RPMI8226 (cell line): ENCODE results near the gene STAT5A.
"Not testable (repeated sequence)": the region's sequence is repeated elsewhere in the genome, so short reads cannot be mapped to it uniquely, and the experiment has no call there.

ENCODE experiments used
- DNase-seq: peaks from one replicate; pipeline ENCODE4 v3.0.0-alpha.2; 2015

STAT5A gene

DNA sequence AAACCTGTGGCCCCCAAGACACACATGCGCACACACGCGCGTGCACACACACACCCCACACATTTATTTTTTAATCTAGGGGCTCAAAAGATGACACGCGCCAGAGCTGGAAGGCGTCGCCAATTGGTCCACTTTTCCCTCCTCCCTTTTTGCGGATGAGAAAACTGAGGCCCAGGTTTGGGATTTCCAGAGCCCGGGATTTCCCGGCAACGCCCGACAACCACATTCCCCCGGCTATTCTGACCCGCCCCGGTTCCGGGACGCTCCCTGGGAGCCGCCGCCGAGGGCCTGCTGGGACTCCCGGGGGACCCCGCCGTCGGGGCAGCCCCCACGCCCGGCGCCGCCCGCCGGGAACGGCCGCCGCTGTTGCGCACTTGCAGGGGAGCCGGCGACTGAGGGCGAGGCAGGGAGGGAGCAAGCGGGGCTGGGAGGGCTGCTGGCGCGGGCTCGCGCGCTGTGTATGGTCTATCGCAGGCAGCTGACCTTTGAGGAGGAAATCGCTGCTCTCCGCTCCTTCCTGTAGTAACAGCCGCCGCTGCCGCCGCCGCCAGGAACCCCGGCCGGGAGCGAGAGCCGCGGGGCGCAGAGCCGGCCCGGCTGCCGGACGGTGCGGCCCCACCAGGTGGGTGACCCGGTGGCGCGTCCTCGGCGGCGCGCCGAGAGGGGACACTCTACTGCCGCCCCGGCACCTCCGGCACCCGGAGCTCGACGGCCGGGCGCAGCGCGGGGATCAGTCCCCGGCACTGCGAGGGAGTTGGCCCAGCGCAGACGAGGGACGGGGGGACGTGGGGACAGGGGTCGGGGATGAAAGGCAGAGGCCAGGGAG, at the start of gene STAT5A:
Gene STAT5A, plus strand, starts transcription at position 522 of the 826 bp plus-strand sequence. CDS start 914 bp downstream, outside the sequence.
- DNase-seq: peak; percentile 77

DNA sequence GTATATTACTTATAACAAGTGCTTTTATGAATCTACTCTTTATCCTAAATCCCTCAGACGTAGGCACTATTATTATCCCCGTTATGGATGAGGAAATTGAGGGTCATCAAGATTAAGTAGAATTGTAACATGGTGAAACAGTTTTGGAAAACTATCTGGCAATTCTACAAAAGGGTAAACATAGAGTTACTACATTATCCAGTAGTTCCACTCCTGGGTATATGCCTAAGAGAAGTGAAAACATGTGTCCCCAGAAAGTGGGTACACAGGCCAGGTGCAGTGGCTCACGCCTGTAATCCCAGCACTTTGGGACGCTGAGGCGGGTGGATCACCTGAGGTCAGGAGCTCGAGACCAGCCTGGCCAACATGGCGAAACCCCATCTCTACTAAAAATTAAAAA, 48.7 kb upstream of the STAT5A start:
- not testable (repeated sequence) for DNase-seq

GRCh38 chr17:42240201-42240600, 48.1 kb upstream of the STAT5A start:
- no peak for DNase-seq

DNA sequence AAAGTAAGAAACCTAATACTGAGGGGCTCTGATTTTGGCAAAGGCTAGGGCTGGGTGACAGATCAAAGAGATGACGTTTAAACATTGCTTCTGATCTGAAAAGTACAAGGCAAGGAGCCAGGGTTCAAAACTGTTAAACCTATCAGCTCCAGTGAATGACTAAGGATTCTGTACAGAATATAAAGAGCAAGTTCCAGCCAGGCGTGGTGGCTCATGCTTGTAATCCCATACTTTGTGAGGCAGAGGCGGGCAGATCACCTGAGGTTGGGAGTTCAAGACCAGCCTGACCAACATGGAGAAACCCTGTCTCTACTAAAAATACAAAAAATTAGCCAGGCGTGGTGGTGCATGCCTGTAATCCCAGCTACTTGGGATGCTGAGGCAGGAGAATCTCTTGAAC, 47.4 kb upstream of the STAT5A start:
- DNase-seq: not testable (repeated sequence)

- no peak for DNase-seq
Observed at GRCh38 chr17:42241871-42242270, 46.4 kb upstream of the STAT5A start.

DNA sequence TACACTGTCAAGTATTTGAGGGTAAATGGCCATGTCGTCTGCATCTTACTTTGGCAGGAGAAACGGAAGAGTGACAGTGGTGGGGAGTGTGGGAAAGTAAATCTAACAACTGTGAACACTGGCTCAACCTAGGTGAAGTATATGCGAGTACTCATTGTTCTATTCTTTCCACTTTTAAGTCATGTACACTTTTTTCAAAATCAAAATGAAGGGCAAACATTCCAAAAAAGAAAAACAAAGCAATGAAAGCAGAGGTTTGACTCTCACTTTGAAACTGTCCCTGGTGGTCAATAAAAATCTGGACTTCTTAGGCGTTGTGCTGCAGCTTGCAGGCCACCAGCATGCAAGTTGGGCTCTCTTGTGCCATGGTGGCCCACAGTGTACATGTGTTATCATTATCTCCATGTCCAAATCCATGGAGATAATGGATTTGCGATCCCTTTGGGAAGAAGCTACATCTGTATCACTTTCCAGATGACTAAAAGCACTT, 44.8 kb upstream of the STAT5A start:
- DNase-seq: no peak

- DNase-seq: not testable (repeated sequence)
Observed at GRCh38 chr17:42244116-42244515, 44.2 kb upstream of the STAT5A start.

GRCh38 chr17:42245183-42245582, 43.1 kb upstream of the STAT5A start:
- DNase-seq: not testable (repeated sequence)

DNA sequence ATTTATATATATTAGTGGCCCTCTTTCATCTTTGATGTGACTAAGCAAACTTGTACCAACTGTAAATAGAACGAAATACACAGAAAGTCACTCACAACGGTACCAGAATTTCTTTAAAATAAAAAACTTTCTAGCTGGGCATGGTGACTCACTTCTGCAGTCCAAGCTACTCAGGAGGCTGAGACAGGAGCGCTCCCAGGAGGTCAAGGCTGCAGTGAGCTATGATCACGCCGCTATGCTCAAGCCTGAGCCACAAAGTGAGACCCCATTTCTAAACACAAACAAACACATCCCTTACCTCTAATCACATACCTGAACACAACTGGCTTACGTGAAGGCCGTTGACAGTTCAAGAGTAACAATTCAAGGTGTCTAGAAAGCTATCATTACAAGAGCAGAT, 41.8 kb upstream of the STAT5A start:
- DNase-seq: no peak

DNA sequence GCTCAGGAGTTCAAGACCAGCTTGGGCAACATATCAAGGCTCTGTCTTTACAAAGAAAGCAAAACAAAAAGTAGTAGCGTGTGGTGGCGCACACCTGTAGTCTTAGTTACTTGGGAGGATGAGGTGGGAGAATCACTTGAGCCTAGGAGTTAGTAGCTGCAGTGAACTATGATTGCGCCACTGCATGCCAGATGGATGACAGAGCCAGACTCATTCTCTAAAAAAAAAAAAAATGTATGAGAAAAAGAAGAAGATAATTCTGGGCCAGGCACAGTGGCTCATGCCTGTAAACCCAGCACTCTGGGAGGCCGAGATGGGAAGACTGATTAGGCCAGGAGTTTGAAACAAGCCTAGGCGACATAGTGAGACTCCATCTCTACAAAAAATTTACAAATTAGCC, 40.6 kb upstream of the STAT5A start:
- no peak for DNase-seq

GRCh38 chr17:42248351-42249179, 39.7 kb upstream of the STAT5A start:
- DNase-seq: peak; percentile 82

GRCh38 chr17:42249681-42250446, 38.4 kb upstream of the STAT5A start:
- no peak for DNase-seq

DNA sequence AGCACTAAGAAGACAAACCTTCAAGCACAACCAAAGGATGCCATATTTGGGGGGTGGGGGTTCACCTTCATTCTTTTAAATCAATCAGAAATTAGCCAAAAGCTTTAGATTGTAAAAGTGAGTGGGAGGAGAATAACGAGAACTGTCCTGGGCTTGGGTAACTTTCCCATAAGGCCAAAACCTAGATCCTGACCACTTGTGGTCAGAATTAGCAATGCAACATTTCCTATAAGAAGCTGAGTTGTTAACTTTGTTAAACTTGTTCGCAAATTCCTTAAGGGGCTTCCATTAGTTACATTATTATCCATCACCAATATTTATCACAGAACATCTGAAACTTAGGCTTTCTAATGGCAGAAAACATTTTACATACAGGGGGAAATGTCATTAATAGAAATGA, 37.2 kb upstream of the STAT5A start:
- no peak for DNase-seq

- DNase-seq: no peak
Observed at GRCh38 chr17:42252597-42253550, 35.4 kb upstream of the STAT5A start.

GRCh38 chr17:42253578-42253977, 34.7 kb upstream of the STAT5A start:
- no peak for DNase-seq

GRCh38 chr17:42255445-42255844, 32.9 kb upstream of the STAT5A start:
- no peak for DNase-seq

DNA sequence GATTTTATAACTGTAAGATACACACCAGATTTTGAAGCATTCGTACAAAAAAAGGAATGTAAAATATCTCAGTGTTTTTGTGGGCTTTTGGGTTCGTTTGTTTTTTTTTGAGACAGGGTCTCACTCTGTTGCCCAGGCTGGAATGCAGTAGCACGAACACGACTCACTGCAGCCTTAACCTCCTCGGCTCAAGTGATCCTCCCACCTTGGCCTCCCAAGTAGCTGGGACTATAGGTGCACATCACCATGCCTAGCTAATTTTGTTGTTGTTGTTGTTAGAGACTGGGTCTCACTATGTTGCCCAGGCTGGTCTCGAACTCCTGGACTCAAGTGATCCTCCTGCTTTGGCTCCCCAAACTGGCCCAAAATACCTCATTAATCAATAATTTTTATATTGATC, 28.0 kb upstream of the STAT5A start:
- DNase-seq: no peak

GRCh38 chr17:42264366-42264765, 23.9 kb upstream of the STAT5A start:
- not testable (repeated sequence) for DNase-seq

DNA sequence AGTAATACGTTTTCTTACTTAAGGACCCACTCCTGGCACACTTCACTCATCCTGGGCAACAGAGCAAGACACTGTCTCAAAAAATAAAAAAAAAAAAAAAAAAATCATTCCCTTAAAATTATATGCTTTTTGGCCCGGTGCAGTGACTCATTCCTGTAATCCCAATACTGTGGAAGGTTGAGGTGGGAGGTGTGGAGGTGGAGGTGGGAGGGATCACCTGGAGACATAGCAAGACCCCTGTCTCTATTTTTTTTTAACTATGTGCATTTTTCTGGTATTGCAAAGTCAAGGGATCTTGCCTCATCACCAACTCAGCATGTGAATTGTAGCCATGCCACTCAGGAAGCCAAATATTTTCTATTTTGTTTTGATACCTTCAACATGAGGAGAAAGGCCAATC, 21.8 kb upstream of the STAT5A start:
- DNase-seq: no peak

- DNase-seq: no peak
Observed at GRCh38 chr17:42266918-42267766, 21.2 kb upstream of the STAT5A start.

DNA sequence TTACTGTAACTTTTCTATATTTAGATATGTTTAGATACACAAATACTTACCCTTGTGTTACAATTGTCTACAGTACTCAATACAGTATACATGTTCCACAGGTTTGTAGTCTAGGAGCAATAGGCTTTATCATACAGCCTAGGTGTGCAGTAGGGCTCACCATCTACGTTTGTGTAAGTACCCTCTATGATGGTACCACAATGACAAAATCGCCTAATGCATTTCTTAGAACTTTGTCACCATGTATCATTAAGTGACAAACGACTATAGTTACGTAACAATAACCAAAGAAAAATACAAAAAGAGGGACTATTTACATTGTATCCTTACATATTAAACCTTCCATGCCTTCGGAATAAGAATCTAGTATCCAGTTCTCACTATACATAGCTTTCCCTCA, 20.1 kb upstream of the STAT5A start:
- DNase-seq: no peak
